ENCODE measurements around the gene KIF3B. TPM values are rescaled to one million over a fixed set of nuclear protein-coding genes. Genes with fewer than 3 reads are reported as not detected.
"Not testable (repeated sequence)": the region's sequence is repeated elsewhere in the genome, so short reads cannot be mapped to it uniquely, and the experiment has no call there.

The KIF3B gene
- total RNA-seq, 1 donor from 2014 or later: 29.0 TPM

DNA sequence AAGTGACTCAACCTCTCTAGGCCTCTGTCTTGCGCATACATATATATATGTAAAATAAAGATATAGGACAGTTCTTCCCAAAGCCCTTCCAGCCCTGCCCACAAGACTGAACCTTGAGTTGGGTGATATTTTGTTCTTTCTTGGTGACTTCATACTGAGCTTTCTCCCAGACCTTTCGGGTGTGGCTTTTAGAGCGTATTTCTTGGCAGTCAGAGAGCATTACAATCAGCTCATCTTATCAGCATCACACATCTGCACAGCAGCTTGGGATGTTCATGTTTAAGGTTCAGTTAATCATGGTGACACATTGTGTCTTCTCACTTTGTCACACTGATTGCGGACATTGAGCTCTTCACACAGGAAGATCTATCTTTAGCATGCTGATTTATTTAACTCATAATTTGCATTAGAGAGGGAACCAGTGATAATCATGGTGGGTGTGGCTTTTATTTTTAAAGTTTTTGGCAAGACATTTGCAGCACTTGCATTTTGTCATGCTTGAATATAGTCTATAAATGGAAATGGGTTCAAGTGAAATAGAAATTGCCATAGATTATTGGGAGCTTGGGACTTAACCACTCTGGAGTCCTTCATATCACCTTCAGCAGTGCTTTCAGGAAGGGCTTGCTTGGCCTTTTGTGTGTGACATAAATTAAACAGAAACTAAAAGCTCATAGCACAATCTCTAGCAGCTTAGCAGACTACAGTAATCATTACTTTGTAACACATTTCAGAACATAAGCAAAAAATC is 8.3 kb downstream of the KIF3B start:
- Histone ChIP-seq H3K27ac (peak overlapping the region; percentile 52), H3K9me3 (no peaks in the 10 kb centered on the region), H3K36me3 (no peaks in the 10 kb centered on the region), H3K27me3 (no peaks in the 10 kb centered on the region), H3K4me3 (no peak overlapping the region), H3K4me1 (peaks cover 14% of the 10 kb centered on the region)
- ATAC-seq: peak; percentile 54
- intact Hi-C loops (cut with DNase I): no loop called here
- DNase-seq: no peak
- TF ChIP-seq, protein P1, sequence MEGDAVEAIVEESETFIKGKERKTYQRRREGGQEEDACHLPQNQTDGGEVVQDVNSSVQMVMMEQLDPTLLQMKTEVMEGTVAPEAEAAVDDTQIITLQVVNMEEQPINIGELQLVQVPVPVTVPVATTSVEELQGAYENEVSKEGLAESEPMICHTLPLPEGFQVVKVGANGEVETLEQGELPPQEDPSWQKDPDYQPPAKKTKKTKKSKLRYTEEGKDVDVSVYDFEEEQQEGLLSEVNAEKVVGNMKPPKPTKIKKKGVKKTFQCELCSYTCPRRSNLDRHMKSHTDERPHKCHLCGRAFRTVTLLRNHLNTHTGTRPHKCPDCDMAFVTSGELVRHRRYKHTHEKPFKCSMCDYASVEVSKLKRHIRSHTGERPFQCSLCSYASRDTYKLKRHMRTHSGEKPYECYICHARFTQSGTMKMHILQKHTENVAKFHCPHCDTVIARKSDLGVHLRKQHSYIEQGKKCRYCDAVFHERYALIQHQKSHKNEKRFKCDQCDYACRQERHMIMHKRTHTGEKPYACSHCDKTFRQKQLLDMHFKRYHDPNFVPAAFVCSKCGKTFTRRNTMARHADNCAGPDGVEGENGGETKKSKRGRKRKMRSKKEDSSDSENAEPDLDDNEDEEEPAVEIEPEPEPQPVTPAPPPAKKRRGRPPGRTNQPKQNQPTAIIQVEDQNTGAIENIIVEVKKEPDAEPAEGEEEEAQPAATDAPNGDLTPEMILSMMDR (IDR thresholded peaks at IDR 0.05): no peak

DNA sequence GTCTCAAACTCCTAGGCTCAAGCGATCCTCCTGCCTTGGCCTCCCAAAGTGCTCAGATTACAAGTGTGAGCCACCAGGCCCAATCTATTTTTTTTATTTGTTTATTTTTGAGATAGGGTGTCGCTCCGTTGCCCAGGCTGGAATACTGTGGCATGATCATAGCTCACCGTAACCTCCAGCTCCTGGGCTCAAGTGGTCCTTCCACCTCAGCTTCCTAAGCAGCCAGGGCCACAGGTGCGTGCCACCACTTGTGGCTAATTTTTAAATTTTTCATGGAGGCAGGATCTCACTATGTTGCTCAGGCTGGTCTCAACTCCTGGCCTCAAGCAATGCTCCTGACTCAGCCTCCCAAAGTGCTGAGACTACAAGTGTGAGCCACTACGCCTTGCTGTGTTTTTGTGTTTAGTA is 9.8 kb downstream of the KIF3B start:
- intact Hi-C loops (cut with DNase I): no loop called here
- Histone ChIP-seq H3K27me3 (no peaks in the 10 kb centered on the region), H3K27ac (no peak overlapping the region), H3K4me3 (no peak overlapping the region), H3K36me3 (no peaks in the 10 kb centered on the region), H3K4me1 (peaks cover 14% of the 10 kb centered on the region), H3K9me3 (no peaks in the 10 kb centered on the region)
- ATAC-seq: no peak
- no peak for DNase-seq
- TF ChIP-seq, protein P1 (IDR thresholded peaks at IDR 0.05): no peak

- H3K27ac ChIP-seq: no peak overlapping the region
- TF ChIP-seq, protein P1 (IDR thresholded peaks at IDR 0.05): no peak
Observed at GRCh38 chr20:32288225-32288849, 10.9 kb downstream of the KIF3B start.

GRCh38 chr20:32289299-32289660 is 11.8 kb downstream of the KIF3B start:
- H3K27me3 ChIP-seq; H3K27ac ChIP-seq; H3K9me3 ChIP-seq; DNase-seq; ATAC-seq; intact Hi-C loops (cut with DNase I); H3K36me3 ChIP-seq; H3K4me3 ChIP-seq: not testable (repeated sequence)
- peaks cover 14% of the 10 kb centered on the region for H3K4me1 ChIP-seq

More at GRCh38 chr20:32288225-32288849, 10.9 kb downstream of the KIF3B start:
- Histone ChIP-seq H3K4me1 (peaks cover 14% of the 10 kb centered on the region), H3K9me3 (no peaks in the 10 kb centered on the region), H3K36me3 (no peaks in the 10 kb centered on the region), H3K4me3 (no peak overlapping the region), H3K27me3 (no peaks in the 10 kb centered on the region)
- DNase-seq (no peak), ATAC-seq (no peak)
- intact Hi-C loops (cut with DNase I): no loop called here

- peaks cover 14% of the 10 kb centered on the region for H3K4me1 ChIP-seq
- intact Hi-C loops (cut with DNase I): no loop called here
- no peak overlapping the region for H3K27ac ChIP-seq
- no peaks in the 10 kb centered on the region for H3K36me3 ChIP-seq
- H3K9me3 ChIP-seq: no peaks in the 10 kb centered on the region
- DNase-seq (no peak), ATAC-seq (no peak)
- no peaks in the 10 kb centered on the region for H3K27me3 ChIP-seq
- TF ChIP-seq, protein P1 (IDR thresholded peaks at IDR 0.05): no peak
- no peak overlapping the region for H3K4me3 ChIP-seq
Observed at GRCh38 chr20:32289661-32290431, 12.4 kb downstream of the KIF3B start.

GRCh38 chr20:32291166-32291565 is 13.7 kb downstream of the KIF3B start:
- intact Hi-C loops (cut with DNase I): no loop called here
- ATAC-seq (no peak), DNase-seq (no peak)
- Histone ChIP-seq H3K27ac (no peak overlapping the region), H3K27me3 (no peaks in the 10 kb centered on the region), H3K36me3 (no peaks in the 10 kb centered on the region), H3K9me3 (no peaks in the 10 kb centered on the region), H3K4me1 (peaks cover 4% of the 10 kb centered on the region), H3K4me3 (no peak overlapping the region)
- TF ChIP-seq, protein P1 (IDR thresholded peaks at IDR 0.05): no peak

All from upper lobe of right lung (tissue), 1 donor.